Activated naive CD4-positive, alpha-beta T cell treated with anti-CD3 and anti-CD28 coated beads, Interleukin-2, amount 50 U/mL, for 24 hours (primary cell): Measurements from ENCODE around the gene IL18RAP.

Source experiments
- H3K27ac Mint-ChIP-seq: one replicate; pipeline ENCODE4 v1.8.0; 2021; ENCODE audit warnings: mild to moderate bottlenecking, mixed read lengths
- H3K27me3 Mint-ChIP-seq: one replicate; pipeline ENCODE4 v1.8.0; 2021; ENCODE audit warnings: mixed read lengths
- H3K36me3 Mint-ChIP-seq: one replicate; pipeline ENCODE4 v1.8.0; 2021; ENCODE audit warnings: mixed read lengths
- H3K4me1 Mint-ChIP-seq: one replicate; pipeline ENCODE4 v1.8.0; 2021; ENCODE audit warnings: mixed read lengths
- H3K4me3 Mint-ChIP-seq: one replicate; pipeline ENCODE4 v1.8.0; 2021; ENCODE audit warnings: mild to moderate bottlenecking, mixed read lengths
- H3K9me3 Mint-ChIP-seq: one replicate; pipeline ENCODE4 v1.8.0; 2021; ENCODE audit warnings: mixed read lengths

The IL18RAP gene

GRCh38 chr2:102436323-102436722, 13.4 kb downstream of the IL18RAP start:
- H3K27ac Mint-ChIP-seq, result peak overlapping the region; percentile 88

DNA sequence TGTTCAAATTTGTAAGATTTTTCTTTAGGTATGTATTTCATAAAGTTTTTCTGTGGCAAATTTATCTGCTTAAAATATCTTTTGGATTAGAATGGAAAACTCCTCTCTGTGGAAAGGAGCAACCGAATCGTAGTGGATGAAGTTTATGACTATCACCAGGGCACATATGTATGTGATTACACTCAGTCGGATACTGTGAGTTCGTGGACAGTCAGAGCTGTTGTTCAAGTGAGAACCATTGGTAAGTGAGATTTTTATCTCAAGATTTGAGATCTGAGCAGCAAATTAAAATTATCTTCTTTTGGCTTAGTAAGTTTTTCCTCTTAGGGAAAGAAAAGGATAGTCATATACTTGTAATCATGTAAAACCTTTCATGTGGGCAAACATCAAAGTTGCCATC, 14.2 kb downstream of the IL18RAP start:
- peaks cover 5% of the 10 kb centered on the region for H3K36me3 Mint-ChIP-seq
- H3K9me3 Mint-ChIP-seq, result no peaks in the 10 kb centered on the region
- H3K4me1 Mint-ChIP-seq, result peaks cover 17% of the 10 kb centered on the region
- H3K4me3 Mint-ChIP-seq, result peak overlapping the region; percentile 66
- H3K27ac Mint-ChIP-seq, result peak overlapping the region; percentile 97
- no peaks in the 10 kb centered on the region for H3K27me3 Mint-ChIP-seq

More at GRCh38 chr2:102436323-102436722, 13.4 kb downstream of the IL18RAP start:
- H3K36me3 Mint-ChIP-seq, result peaks cover 5% of the 10 kb centered on the region
- H3K9me3 Mint-ChIP-seq, result no peaks in the 10 kb centered on the region
- H3K4me3 Mint-ChIP-seq, result peak overlapping the region; percentile 23
- peaks cover 19% of the 10 kb centered on the region for H3K4me1 Mint-ChIP-seq
- no peaks in the 10 kb centered on the region for H3K27me3 Mint-ChIP-seq

DNA sequence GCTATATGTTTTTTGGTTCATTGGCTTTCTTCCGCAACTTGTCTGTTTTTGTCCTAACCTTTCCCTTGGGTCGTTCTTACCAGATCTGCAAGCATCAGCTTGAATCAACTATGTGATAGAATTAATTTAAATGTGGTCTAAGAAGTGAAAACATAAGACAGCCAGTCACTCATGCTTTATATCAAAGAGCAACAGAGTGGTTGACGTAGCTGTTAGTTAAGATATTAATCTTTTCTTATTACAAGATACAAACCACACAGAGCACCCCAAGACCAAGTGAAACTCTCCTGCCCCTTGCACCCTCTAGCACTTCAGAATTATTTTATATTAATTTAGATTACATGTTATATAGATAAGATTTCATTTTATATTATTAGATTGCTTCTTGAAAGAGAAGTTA, 15.2 kb downstream of the IL18RAP start:
- H3K27me3 Mint-ChIP-seq, result no peaks in the 10 kb centered on the region
- peaks cover 25% of the 10 kb centered on the region for H3K4me1 Mint-ChIP-seq
- H3K36me3 Mint-ChIP-seq, result peaks cover 5% of the 10 kb centered on the region
- no peak overlapping the region for H3K4me3 Mint-ChIP-seq
- H3K9me3 Mint-ChIP-seq, result no peaks in the 10 kb centered on the region
- H3K27ac Mint-ChIP-seq, result no peak overlapping the region

DNA sequence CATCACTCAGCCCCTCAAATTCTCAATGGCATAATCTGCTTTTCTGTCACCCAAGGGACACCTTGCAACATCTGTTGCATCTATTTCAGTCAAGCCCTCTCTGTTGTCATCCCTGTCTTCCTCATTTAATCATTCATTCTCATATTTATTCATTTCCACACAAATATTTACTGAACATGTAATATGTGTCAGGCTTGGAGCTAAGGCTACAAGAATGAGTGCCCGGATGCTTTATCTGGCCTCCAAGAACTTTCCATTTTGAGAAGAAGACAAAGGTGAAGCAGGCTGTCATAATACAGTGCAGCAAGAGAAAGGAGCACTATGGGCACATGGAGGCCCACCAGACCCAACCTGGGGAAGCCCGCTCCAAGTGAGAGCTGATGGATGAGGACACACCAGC, 15.6 kb downstream of the IL18RAP start:
- Mint-ChIP-seq H3K4me3 (no peak overlapping the region), H3K27me3 (no peaks in the 10 kb centered on the region), H3K4me1 (peaks cover 27% of the 10 kb centered on the region), H3K9me3 (no peaks in the 10 kb centered on the region), H3K36me3 (peaks cover 5% of the 10 kb centered on the region), H3K27ac (no peak overlapping the region)

DNA sequence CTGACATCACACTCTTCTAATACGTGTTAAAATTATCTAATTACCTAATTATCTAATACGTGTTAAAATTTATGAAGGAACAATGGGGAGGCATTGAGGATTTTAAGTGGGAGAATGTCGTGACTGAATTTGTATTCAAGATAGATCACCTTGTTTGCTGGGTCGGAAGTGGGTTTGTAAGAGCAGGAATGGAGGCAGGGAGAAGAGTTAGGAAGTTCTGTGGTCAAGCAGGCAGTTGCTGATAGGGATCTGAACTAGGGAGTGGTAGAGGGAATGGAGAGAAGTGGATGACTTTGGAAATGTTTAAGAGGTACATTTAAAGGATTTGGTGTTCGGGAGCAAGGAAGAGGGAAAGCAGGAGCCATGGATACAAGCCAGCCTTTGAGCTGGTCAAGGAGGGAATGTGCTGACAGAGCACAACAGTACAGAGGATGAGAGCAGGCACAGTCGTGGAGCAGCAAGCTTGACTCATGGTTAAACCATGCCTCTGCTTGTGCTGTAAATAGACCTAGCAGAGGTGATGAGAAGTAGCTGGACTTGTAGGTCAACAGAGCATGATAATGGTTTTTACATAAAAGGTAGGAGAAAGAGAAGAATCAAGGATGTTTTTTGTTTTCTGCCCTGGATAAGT, 16.2 kb downstream of the IL18RAP start:
- no peak overlapping the region for H3K27ac Mint-ChIP-seq
- H3K9me3 Mint-ChIP-seq, result no peaks in the 10 kb centered on the region
- no peak overlapping the region for H3K4me3 Mint-ChIP-seq
- H3K27me3 Mint-ChIP-seq, result no peaks in the 10 kb centered on the region
- peaks cover 27% of the 10 kb centered on the region for H3K4me1 Mint-ChIP-seq
- peaks cover 5% of the 10 kb centered on the region for H3K36me3 Mint-ChIP-seq

- H3K4me1 Mint-ChIP-seq, result peaks cover 10% of the 10 kb centered on the region
- peak overlapping the region; percentile 84 for H3K27ac Mint-ChIP-seq
- H3K27me3 Mint-ChIP-seq, result no peaks in the 10 kb centered on the region
These were observed 20.2 kb downstream of the IL18RAP start for GRCh38 chr2:102442967-102443828.

DNA sequence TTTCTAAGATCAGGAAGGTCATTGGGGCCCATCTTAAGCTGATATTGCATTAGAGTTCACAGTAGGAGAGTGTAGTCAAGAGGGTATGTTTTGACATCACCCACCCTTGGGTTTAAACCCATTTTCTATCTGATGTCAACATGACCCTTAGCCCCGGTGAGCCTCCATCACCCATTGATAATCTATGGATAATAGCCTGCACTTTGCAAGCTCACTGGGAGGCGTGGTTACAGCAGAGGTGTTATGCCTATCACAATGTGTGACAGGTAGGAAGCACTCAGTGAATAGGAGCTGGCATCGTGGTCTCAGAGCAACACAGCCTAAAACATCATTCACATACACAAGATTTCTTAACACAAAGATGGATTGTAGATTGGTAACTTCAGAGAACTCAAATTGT, 21.3 kb downstream of the IL18RAP start:
- no peaks in the 10 kb centered on the region for H3K36me3 Mint-ChIP-seq
- no peak overlapping the region for H3K4me3 Mint-ChIP-seq
- H3K27me3 Mint-ChIP-seq, result no peaks in the 10 kb centered on the region
- peaks cover 10% of the 10 kb centered on the region for H3K4me1 Mint-ChIP-seq
- H3K9me3 Mint-ChIP-seq, result no peaks in the 10 kb centered on the region
- H3K27ac Mint-ChIP-seq, result no peak overlapping the region

More at GRCh38 chr2:102442967-102443828, 20.2 kb downstream of the IL18RAP start:
- Mint-ChIP-seq H3K36me3 (no peaks in the 10 kb centered on the region), H3K9me3 (no peaks in the 10 kb centered on the region), H3K4me3 (peak overlapping the region; percentile 57)

DNA sequence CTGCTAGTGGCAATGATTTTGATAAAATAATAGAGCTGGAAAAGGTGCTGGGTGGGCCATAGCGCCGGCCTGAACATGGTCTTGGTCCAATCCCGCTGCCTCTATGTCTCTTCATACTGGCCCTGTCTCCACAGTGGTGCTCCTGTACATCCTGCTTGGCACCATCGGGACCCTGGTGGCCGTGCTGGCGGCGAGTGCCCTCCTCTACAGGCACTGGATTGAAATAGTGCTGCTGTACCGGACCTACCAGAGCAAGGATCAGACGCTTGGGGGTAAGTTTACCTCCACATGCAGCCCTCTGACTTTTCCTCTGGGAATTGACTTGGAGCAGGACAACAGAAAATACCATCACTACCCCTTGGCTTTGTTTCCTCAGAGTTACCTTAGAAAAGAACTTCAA, 24.0 kb downstream of the IL18RAP start:
- Mint-ChIP-seq H3K27ac (no peak overlapping the region), H3K4me1 (peaks cover 10% of the 10 kb centered on the region), H3K9me3 (no peaks in the 10 kb centered on the region), H3K36me3 (no peaks in the 10 kb centered on the region), H3K27me3 (no peaks in the 10 kb centered on the region), H3K4me3 (no peak overlapping the region)

DNA sequence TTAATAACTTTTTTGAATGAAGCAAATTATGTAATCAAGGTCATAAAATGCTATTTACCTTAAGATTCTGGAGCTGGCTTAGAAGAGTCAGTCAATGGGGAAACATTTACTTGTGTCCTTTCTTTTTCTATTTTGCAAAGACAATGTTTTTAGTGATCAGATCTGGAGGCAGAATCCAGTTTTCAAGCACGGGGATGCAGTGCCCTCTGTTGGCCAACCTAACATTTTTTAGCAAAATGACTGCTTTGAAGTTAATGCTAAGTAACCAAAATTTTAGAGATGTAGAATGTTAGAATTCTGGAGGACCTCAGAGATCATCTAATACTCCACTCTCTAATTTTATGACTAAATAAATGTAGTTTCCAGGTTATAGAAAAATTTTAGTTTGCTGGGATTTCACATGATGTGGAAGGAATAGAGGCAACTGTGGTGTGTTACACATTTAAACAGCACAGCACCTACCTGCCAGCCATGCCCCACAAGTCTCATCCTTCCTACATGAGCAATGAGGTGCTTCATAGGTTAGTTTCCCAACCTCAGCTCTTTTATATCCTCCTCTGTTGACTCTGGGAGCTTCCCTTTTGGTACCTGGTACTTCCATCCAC, 26.5 kb downstream of the IL18RAP start:
- no peaks in the 10 kb centered on the region for H3K36me3 Mint-ChIP-seq

GRCh38 chr2:102451968-102452367, 29.0 kb downstream of the IL18RAP start:
- H3K4me3 Mint-ChIP-seq, result no peak overlapping the region

More for the DNA sequence above, 26.5 kb downstream of the IL18RAP start:
- Mint-ChIP-seq H3K27ac (no peak overlapping the region), H3K27me3 (no peaks in the 10 kb centered on the region), H3K9me3 (no peaks in the 10 kb centered on the region), H3K4me3 (no peak overlapping the region), H3K4me1 (peaks cover 6% of the 10 kb centered on the region)

DNA sequence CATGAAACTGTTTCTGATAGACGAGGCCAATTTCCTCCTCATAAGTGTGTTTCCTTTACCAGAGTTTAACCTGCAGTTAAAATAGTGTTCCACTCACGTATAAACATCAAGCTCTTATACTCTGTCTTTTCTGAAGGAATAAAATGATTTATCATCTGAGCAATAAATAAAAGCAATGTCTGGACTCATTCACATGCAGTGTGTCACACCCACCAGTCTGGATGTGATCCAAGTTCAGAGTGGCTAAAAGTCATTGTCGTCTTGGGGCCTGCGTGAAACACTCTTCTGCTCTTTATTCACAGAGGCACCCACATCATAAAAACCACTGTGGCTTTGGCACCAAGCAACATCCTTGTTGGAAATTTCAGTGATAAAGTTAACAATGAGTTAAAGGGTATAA, 30.5 kb downstream of the IL18RAP start:
- Mint-ChIP-seq H3K4me1 (peaks cover 9% of the 10 kb centered on the region), H3K36me3 (no peaks in the 10 kb centered on the region), H3K27ac (no peak overlapping the region), H3K27me3 (no peaks in the 10 kb centered on the region), H3K9me3 (no peaks in the 10 kb centered on the region), H3K4me3 (no peak overlapping the region)

More at GRCh38 chr2:102451968-102452367, 29.0 kb downstream of the IL18RAP start:
- peaks cover 9% of the 10 kb centered on the region for H3K4me1 Mint-ChIP-seq
- no peaks in the 10 kb centered on the region for H3K27me3 Mint-ChIP-seq
- no peaks in the 10 kb centered on the region for H3K9me3 Mint-ChIP-seq
- no peaks in the 10 kb centered on the region for H3K36me3 Mint-ChIP-seq
- H3K27ac Mint-ChIP-seq, result no peak overlapping the region

DNA sequence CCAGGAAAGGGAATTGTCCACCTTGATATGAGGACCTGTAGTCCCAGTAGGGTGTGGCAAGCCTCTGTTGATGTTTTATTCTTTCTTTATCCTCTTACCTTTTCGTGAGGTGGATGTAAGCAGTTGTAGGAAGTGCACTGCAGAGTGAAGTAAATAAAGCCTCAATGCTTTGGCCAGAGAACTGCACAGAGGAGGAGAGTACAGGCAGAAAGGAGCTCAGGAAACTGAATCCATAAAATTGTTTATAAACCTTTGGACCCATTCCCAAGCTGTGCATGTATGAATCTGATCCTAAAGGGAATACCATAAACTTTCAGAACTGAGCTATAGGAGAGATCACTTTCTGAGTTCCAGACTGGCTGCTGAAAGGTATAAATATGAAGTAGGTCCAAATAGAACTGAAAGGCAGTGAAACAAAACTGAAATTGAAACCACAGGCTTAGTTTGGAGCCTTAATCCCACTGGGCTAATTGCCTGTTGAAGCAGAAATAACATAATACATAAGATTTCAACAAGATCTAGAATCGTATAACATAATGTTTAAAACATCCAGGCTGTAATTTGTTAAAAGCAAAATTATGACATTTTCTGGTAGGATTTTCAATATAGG, 32.2 kb downstream of the IL18RAP start:
- no peak overlapping the region for H3K27ac Mint-ChIP-seq
- H3K9me3 Mint-ChIP-seq, result no peaks in the 10 kb centered on the region
- H3K27me3 Mint-ChIP-seq, result no peaks in the 10 kb centered on the region
- H3K4me1 Mint-ChIP-seq, result peaks cover 9% of the 10 kb centered on the region
- H3K36me3 Mint-ChIP-seq, result no peaks in the 10 kb centered on the region
- no peak overlapping the region for H3K4me3 Mint-ChIP-seq

DNA sequence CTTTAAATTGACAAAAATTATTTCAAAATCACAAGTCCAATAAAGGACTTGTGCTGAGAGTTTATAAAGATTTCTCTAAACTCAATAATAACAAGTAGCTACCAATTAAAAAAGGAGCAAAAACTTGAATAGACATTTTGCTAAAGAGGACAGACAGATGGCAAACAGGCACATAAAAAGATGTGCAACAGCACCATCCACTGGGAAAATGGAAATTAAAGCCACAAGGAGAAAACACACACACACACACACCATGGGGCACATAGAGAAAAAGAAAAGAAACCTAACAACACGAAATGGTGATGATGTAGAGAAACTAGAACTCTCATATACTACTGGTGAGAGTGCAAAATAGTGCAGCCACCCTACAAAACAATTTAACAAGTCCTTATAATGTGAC, 37.5 kb downstream of the IL18RAP start:
- Mint-ChIP-seq H3K4me1 (no peaks in the 10 kb centered on the region), H3K9me3 (no peaks in the 10 kb centered on the region), H3K27ac (no peak overlapping the region), H3K36me3 (no peaks in the 10 kb centered on the region), H3K4me3 (no peak overlapping the region), H3K27me3 (peaks cover 3% of the 10 kb centered on the region)

- no peak overlapping the region for H3K27ac Mint-ChIP-seq
- H3K4me1 Mint-ChIP-seq, result no peaks in the 10 kb centered on the region
- no peaks in the 10 kb centered on the region for H3K36me3 Mint-ChIP-seq
- peaks cover 3% of the 10 kb centered on the region for H3K27me3 Mint-ChIP-seq
- no peak overlapping the region for H3K4me3 Mint-ChIP-seq
- H3K9me3 Mint-ChIP-seq, result no peaks in the 10 kb centered on the region
These were observed 38.2 kb downstream of the IL18RAP start for GRCh38 chr2:102461188-102461587.

DNA sequence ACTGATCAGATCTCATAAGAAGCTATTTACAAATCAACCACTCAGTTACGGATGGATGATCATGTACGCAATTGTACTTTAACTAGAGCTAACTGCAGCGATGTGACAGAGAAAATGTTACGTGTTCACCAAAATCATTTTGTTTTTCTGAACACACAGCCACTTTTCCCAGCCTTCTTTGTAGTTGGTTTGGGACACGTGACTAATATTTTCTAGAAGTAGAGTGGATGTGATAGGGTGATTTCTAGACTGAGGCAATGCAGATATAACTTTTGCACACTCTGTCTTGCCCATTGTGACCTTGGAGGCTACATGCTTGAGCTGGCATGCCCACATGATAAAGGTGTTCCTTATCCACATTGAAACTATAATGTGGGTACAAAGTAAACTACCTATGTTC, 40.2 kb downstream of the IL18RAP start:
- Mint-ChIP-seq H3K27ac (no peak overlapping the region), H3K9me3 (no peaks in the 10 kb centered on the region), H3K36me3 (peaks cover 2% of the 10 kb centered on the region), H3K4me3 (no peak overlapping the region), H3K27me3 (peaks cover 5% of the 10 kb centered on the region), H3K4me1 (no peaks in the 10 kb centered on the region)
